ENCODE data around the gene ANO5. TPM values are rescaled to one million over a fixed set of nuclear protein-coding genes. Genes with fewer than 3 reads are reported as not detected.

ANO5 gene
- polyA plus RNA-seq, 2 of the 4 experiments (the other 2 are of a cell fraction), result 3.1 to 8.6 TPM

DNA sequence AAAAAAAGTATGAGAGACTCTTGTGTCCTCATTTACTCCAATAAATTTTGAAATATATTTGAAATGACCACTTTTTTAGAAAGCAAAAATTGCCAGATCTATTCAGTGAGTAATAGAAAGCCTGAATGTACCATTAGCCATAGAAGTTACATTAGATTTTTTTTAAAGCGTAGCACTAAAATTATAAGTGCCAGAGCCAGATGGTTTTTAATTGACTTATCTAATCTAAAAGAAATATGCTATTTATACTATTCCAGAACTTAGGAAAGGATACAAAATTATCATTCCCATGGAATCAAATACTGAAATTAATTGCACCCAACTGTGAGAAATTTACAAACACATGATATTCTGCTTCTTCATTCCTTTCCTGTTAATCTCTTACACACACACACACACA is 80.9 kb downstream of the ANO5 start:
- H3K27ac ChIP-seq, result no peak overlapping the region
- 96% methylated on average over 1 of the region's 1 CpG for WGBS (ENCODE audit: missing lambda C conversion rate)
- H3K4me2 ChIP-seq, result no peak overlapping the region
- no peak overlapping the region for H3K4me3 ChIP-seq
- CTCF ChIA-PET, result interaction anchor here (0.7 to 1.1 kb wide), 2 partner anchors 12 to 30 kb away, joined by 3 to 5 read pairs; no protein-coding TSS in a partner anchor
- FAIRE-seq, result no peak
- DNase-seq (ENCODE audit: low read depth in 1 of 2, low spot score in 1 of 2), result no peak
- H3K4me1 ChIP-seq, result no peaks in the 10 kb centered on the region
- no peaks in the 10 kb centered on the region for H3K9me3 ChIP-seq
- POLR2A ChIA-PET, result no interaction called here
- TF ChIP-seq EP300 (IDR thresholded peaks at IDR 0.05), result no peak
- TF ChIP-seq TFCP2L1 (CRISPR knock-in tag; IDR thresholded peaks at IDR 0.05), result no peak
- no peak for TF ChIP-seq RNF2 (IDR thresholded peaks at IDR 0.05; ENCODE audit: borderline replicate concordance, low read depth)
- no peak for TF ChIP-seq BCL3 (IDR thresholded peaks at IDR 0.05)
- TF ChIP-seq BHLHE40 (IDR thresholded peaks at IDR 0.05; ENCODE audit: low read depth, low read length), result no peak
- no peak for TF ChIP-seq NR3C1 (IDR thresholded peaks at IDR 0.05)
- no peak for TF ChIP-seq CTCF (IDR thresholded peaks at IDR 0.05)
- TF ChIP-seq HOXB13 (CRISPR knock-in tag; IDR thresholded peaks at IDR 0.05; ENCODE audit: low read depth), result no peak
- no peak for TF ChIP-seq CEBPB (IDR thresholded peaks at IDR 0.05)
- no peak for TF ChIP-seq ZNF302 (CRISPR knock-in tag; IDR thresholded peaks at IDR 0.05)
- no peak for TF ChIP-seq SMC3 (IDR thresholded peaks at IDR 0.05)
- no peak for TF ChIP-seq RFX5 (IDR thresholded peaks at IDR 0.05)
- TF ChIP-seq RCOR1 (IDR thresholded peaks at IDR 0.05; ENCODE audit: low read depth, low read length), result no peak
- no peak for TF ChIP-seq HOXB5 (CRISPR knock-in tag; IDR thresholded peaks at IDR 0.05)
- TF ChIP-seq CBX2 (IDR thresholded peaks at IDR 0.05; ENCODE audit: borderline replicate concordance, low read depth), result no peak
- ATAC-seq, result no peak

DNA sequence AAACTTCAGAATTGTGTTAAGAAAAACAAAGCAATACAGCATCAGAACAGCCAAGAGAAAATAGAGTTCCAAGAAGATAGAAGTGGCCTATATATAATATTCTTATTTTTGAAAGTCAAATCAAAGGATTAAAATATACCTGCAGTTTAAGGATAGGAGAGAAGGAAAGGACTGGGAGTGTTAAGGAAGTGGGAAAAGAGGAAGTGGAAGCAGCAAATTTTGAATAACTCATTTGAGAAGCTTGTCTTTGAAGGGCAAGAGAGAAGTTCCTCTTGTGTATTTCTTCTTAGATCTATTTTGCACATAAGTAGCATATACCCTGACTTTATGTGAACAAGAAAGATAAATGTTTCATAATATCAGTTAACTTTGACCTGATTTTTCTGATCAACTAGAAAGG is 82.7 kb downstream of the ANO5 start:
- ChIA-PET POLR2A (no interaction called here), CTCF (no interaction called here)
- FAIRE-seq (no peak), DNase-seq (ENCODE audit: low read depth in 1 of 2, low spot score in 1 of 2) (no peak), ATAC-seq (no peak)
- H3K27ac ChIP-seq, result no peak overlapping the region
- H3K4me2 ChIP-seq, result no peak overlapping the region
- no peaks in the 10 kb centered on the region for H3K9me3 ChIP-seq
- no peak overlapping the region for H3K4me3 ChIP-seq
- no peaks in the 10 kb centered on the region for H3K4me1 ChIP-seq
- no peak for TF ChIP-seq HOXA7 (CRISPR knock-in tag; IDR thresholded peaks at IDR 0.05)
- TF ChIP-seq, protein P1, sequence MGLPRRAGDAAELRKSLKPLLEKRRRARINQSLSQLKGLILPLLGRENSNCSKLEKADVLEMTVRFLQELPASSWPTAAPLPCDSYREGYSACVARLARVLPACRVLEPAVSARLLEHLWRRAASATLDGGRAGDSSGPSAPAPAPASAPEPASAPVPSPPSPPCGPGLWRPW (IDR thresholded peaks at IDR 0.05), result no peak
- TF ChIP-seq ZFP36 (IDR thresholded peaks at IDR 0.05; ENCODE audit: borderline replicate concordance, partially characterized antibody), result no peak
- TF ChIP-seq, protein P2, sequence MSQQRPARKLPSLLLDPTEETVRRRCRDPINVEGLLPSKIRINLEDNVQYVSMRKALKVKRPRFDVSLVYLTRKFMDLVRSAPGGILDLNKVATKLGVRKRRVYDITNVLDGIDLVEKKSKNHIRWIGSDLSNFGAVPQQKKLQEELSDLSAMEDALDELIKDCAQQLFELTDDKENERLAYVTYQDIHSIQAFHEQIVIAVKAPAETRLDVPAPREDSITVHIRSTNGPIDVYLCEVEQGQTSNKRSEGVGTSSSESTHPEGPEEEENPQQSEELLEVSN (IDR thresholded peaks at IDR 0.05; ENCODE audit: borderline replicate concordance, low read depth), result no peak
- no peak for TF ChIP-seq HOXB13 (CRISPR knock-in tag; IDR thresholded peaks at IDR 0.05; ENCODE audit: low read depth)
- TF ChIP-seq, protein P3, sequence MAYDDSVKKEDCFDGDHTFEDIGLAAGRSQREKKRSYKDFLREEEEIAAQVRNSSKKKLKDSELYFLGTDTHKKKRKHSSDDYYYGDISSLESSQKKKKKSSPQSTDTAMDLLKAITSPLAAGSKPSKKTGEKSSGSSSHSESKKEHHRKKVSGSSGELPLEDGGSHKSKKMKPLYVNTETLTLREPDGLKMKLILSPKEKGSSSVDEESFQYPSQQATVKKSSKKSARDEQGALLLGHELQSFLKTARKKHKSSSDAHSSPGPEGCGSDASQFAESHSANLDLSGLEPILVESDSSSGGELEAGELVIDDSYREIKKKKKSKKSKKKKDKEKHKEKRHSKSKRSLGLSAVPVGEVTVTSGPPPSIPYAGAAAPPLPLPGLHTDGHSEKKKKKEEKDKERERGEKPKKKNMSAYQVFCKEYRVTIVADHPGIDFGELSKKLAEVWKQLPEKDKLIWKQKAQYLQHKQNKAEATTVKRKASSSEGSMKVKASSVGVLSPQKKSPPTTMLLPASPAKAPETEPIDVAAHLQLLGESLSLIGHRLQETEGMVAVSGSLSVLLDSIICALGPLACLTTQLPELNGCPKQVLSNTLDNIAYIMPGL (CRISPR knock-in tag; IDR thresholded peaks at IDR 0.05; ENCODE audit: borderline replicate concordance), result no peak
- no peak for TF ChIP-seq USF2 (IDR thresholded peaks at IDR 0.05)
- TF ChIP-seq, protein P4, sequence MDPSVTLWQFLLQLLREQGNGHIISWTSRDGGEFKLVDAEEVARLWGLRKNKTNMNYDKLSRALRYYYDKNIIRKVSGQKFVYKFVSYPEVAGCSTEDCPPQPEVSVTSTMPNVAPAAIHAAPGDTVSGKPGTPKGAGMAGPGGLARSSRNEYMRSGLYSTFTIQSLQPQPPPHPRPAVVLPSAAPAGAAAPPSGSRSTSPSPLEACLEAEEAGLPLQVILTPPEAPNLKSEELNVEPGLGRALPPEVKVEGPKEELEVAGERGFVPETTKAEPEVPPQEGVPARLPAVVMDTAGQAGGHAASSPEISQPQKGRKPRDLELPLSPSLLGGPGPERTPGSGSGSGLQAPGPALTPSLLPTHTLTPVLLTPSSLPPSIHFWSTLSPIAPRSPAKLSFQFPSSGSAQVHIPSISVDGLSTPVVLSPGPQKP (IDR thresholded peaks at IDR 0.05; ENCODE audit: low read depth, low read length), result no peak
- no peak for TF ChIP-seq KDM1A (IDR thresholded peaks at IDR 0.05; ENCODE audit: low read depth)
- no peak for TF ChIP-seq FOSB (CRISPR knock-in tag; IDR thresholded peaks at IDR 0.05)
- TF ChIP-seq KDM5A (IDR thresholded peaks at IDR 0.05), result no peak
- no peak for TF ChIP-seq CTCF (IDR thresholded peaks at IDR 0.05)
- TF ChIP-seq CBX2 (IDR thresholded peaks at IDR 0.05; ENCODE audit: borderline replicate concordance, low read depth), result no peak
- no peak for TF ChIP-seq RARB (CRISPR knock-in tag; IDR thresholded peaks at IDR 0.05)
